ENCODE measurements around the gene RPS6KB1. TPM values are rescaled to one million over a fixed set of nuclear protein-coding genes. Genes with fewer than 3 reads are reported as not detected.

Gene RPS6KB1
- total RNA-seq, 2 donors from 2014 or later: 55.2 to 79.8 TPM

Other genes starting within 250 kb of the RPS6KB1 start
- 10 to 100 TPM; 32.4 to 48.6 TPM for gene PTRH2, start 185.7 kb upstream of the RPS6KB1 start, total RNA-seq
- 100 to 1,000 TPM; 309 to 488 TPM for gene VMP1, start 185.5 kb upstream of the RPS6KB1 start, total RNA-seq
- gene TUBD1, start 178 bp upstream of the RPS6KB1 start, total RNA-seq: 10 to 100 TPM; 12.8 to 18.1 TPM
- 10 to 100 TPM; 22.0 to 40.1 TPM for gene RNFT1, start 71.6 kb downstream of the RPS6KB1 start, total RNA-seq
- 10 to 100 TPM; 30.5 to 31.5 TPM for gene HEATR6, start 185.8 kb downstream of the RPS6KB1 start, total RNA-seq

Measured in activated T-helper 17 cell treated with anti-CD3 and anti-CD28 coated beads, Interleukin-2, amount 50 U/mL, for 72 hours (primary cell).